HG02840 (cell line): Measurements from ENCODE around the gene VPS13D.

Experiments
- ATAC-seq: cut with Tn5 transposase; IDR thresholded peaks from one replicate; pipeline ENCODE4 v1.9.1; 2021; ENCODE audit warnings: mild to moderate bottlenecking, moderate library complexity, moderate number of reproducible peaks; ENCODE audit not compliant: unreplicated experiment, low FRiP score

Gene VPS13D

GRCh38 chr1:12556368-12556930 lies 326.6 kb downstream of the VPS13D start:
- ATAC-seq = no peak

GRCh38 chr1:12556957-12557935 lies 327.4 kb downstream of the VPS13D start:
- no peak for ATAC-seq

GRCh38 chr1:12561121-12561520 lies 331.3 kb downstream of the VPS13D start:
- ATAC-seq = no peak
